Measurements from ENCODE around the gene ZEB2.

ZEB2 gene

DNA sequence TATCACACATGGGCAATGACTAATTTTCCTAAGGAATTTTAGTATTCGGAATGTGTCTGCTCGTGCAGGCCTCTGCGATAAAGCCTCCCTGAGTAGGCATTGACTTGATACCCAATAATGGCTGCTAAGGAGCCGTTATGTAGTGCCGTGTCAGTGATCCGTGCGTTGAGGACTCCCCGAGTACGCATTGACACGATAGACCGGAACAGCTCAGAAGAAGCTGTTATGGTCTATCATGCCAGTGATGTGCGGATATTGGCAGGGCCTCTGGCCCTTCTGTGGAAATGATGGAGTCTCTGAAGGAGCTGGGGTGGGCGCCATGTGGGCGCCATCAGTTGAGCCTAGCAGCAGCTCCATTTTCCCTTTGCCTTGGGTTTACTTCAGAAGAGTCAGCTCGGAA lies 29.1 kb downstream of the ZEB2 start:
- TF ChIP-seq, protein P1, sequence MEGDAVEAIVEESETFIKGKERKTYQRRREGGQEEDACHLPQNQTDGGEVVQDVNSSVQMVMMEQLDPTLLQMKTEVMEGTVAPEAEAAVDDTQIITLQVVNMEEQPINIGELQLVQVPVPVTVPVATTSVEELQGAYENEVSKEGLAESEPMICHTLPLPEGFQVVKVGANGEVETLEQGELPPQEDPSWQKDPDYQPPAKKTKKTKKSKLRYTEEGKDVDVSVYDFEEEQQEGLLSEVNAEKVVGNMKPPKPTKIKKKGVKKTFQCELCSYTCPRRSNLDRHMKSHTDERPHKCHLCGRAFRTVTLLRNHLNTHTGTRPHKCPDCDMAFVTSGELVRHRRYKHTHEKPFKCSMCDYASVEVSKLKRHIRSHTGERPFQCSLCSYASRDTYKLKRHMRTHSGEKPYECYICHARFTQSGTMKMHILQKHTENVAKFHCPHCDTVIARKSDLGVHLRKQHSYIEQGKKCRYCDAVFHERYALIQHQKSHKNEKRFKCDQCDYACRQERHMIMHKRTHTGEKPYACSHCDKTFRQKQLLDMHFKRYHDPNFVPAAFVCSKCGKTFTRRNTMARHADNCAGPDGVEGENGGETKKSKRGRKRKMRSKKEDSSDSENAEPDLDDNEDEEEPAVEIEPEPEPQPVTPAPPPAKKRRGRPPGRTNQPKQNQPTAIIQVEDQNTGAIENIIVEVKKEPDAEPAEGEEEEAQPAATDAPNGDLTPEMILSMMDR (IDR thresholded peaks at IDR 0.05), result no peak
- H3K4me1 ChIP-seq (ENCODE audit: control insufficient read depth in 1 of 2, insufficient read depth in 1 of 2, low read depth in 1 of 2, low read length in 1 of 2), result peaks cover 20 to 24% of the 10 kb centered on the region in 2 experiments
- no peak overlapping the region for H3K27ac ChIP-seq
- no peaks in the 10 kb centered on the region for H3K9me3 ChIP-seq
- no peak overlapping the region for H3K4me3 ChIP-seq (ENCODE audit: low read depth in 1 of 2, low read length in 1 of 2)
- H3K27me3 ChIP-seq, result no peaks in the 10 kb centered on the region
- peaks cover 4% of the 10 kb centered on the region for H3K36me3 ChIP-seq

DNA sequence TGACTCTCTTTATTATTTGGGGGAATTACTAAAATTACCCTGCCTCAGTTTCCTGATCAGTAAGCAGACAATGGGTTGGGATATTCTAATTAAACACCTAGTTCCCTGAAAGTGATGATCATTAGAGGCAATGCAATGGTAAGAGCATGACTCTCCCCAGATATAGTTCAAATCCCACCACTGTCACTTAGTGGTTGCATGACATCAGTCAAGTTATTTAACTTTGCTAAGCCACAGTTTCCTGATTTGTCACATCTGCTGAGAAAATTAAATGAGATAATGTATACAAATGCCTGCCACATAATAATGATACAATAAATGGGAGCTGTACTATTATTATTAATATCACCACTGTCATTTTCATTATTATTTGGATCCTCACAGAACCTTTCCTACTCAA lies 29.9 kb downstream of the ZEB2 start:
- no peak overlapping the region for H3K4me3 ChIP-seq (ENCODE audit: low read depth in 1 of 2, low read length in 1 of 2)
- peaks cover 4% of the 10 kb centered on the region for H3K36me3 ChIP-seq
- no peak overlapping the region for H3K27ac ChIP-seq
- TF ChIP-seq, protein P1 (IDR thresholded peaks at IDR 0.05), result no peak
- no peaks in the 10 kb centered on the region for H3K27me3 ChIP-seq
- no peaks in the 10 kb centered on the region for H3K9me3 ChIP-seq
- H3K4me1 ChIP-seq (ENCODE audit: control insufficient read depth in 1 of 2, insufficient read depth in 1 of 2, low read depth in 1 of 2, low read length in 1 of 2), result peaks cover 15 to 20% of the 10 kb centered on the region in 2 experiments

DNA sequence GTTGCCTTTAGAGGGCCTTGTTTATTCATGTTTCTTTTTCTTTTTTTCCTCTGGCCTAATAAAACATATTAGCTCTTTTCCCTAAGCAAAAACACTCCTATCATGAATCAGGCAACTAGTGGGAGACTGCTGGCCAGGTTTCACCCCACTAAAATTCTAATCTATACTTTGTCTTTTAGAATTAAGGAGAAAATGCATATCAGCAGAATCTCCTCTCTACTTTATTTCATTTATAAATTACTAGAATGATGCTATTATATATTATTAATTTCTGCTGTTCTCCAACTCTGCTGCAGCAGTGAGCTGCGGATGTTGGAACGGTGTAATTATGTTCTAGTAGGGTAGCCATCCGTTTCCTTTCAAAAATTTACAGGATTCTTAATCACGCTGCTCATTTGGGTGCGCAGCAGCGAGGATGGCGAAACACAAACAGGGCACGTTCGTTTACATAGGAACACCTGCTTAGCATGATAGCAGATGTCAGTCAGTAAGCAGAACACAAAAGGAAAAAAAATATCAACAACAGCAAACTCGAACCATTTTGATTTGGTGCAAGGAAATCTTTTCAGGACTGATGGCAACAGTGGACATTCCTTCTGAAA lies 30.5 kb downstream of the ZEB2 start:
- H3K9me3 ChIP-seq, result no peaks in the 10 kb centered on the region
- H3K4me1 ChIP-seq (ENCODE audit: control insufficient read depth in 1 of 2, insufficient read depth in 1 of 2, low read depth in 1 of 2, low read length in 1 of 2), result peaks cover 14 to 16% of the 10 kb centered on the region in 2 experiments
- peaks cover 4% of the 10 kb centered on the region for H3K36me3 ChIP-seq
- H3K27ac ChIP-seq, result no peak overlapping the region
- H3K27me3 ChIP-seq, result no peaks in the 10 kb centered on the region
- no peak overlapping the region for H3K4me3 ChIP-seq (ENCODE audit: low read depth in 1 of 2, low read length in 1 of 2)
- TF ChIP-seq, protein P1 (IDR thresholded peaks at IDR 0.05), result no peak

DNA sequence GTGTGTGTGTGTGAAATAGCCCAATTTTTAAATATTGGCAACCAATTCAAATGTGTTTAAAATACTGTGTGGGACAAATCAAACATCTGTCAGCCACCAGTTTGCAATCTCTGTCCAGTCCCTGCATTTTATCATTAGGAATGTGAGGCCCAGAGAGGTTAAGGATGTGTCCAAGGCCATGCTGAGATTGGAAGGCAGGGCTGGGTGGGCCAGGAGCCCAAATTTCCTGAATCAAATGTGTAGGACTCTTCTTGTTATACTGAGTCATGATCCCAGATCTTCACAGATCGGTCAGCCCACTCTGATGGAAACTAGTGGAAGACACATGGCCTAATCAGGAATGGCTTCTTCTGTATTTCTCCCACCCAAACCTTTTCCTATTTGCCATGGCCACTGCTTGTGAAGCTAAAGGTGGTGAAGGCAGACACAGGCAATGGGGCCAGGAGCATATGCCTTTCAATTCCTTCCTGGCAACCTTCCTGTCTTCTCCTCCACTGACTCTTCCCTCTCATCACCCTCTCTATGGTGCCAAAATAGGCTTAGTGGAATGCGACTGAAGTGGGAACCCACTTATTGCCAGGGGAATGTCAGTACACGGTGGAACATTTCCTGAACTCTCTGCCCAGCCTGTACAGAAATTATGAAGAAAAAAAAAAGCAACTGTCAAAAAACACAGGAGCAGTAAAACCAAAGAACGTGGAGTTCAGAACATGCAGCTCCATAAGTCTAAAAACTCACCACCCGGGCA lies 35.5 kb downstream of the ZEB2 start:
- no peaks in the 10 kb centered on the region for H3K9me3 ChIP-seq
- H3K27ac ChIP-seq, result no peak overlapping the region
- H3K36me3 ChIP-seq, result no peaks in the 10 kb centered on the region
- H3K27me3 ChIP-seq, result no peaks in the 10 kb centered on the region
- H3K4me3 ChIP-seq (ENCODE audit: low read depth in 1 of 2, low read length in 1 of 2), result no peak overlapping the region
- H3K4me1 ChIP-seq (ENCODE audit: control insufficient read depth in 1 of 2, insufficient read depth in 1 of 2, low read depth in 1 of 2, low read length in 1 of 2), result no peaks in the 10 kb centered on the region
- TF ChIP-seq, protein P1 (IDR thresholded peaks at IDR 0.05), result no peak

DNA sequence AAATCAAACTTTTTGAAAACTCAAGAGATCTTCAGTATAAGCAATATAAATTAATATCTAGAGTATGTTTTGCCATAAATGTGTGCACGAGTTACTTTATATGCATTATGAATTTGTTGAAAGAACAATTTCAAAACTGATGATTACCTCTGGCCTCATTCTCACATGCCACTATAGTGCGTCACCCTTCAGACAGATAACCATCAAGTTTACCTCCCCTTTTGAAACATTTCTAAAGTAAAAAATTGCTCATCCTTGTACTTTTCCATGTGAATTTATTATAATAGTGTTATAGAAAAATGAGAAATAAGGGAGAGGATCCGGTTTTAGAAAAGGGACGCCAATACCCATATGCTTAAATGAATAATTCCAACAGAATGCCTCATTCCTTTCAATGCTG lies 38.3 kb downstream of the ZEB2 start:
- Histone ChIP-seq H3K4me3 (ENCODE audit: low read depth in 1 of 2, low read length in 1 of 2) (no peak overlapping the region), H3K27ac (no peak overlapping the region), H3K4me1 (ENCODE audit: control insufficient read depth in 1 of 2, insufficient read depth in 1 of 2, low read depth in 1 of 2, low read length in 1 of 2) (peaks cover 0 to 4% of the 10 kb centered on the region in 2 experiments), H3K27me3 (no peaks in the 10 kb centered on the region), H3K9me3 (no peaks in the 10 kb centered on the region), H3K36me3 (no peaks in the 10 kb centered on the region)
- TF ChIP-seq, protein P1 (IDR thresholded peaks at IDR 0.05), result no peak
